HEK293 (cell line): ENCODE results near the gene DOCK8.

Experiments
- ZBTB20 ChIP-seq: fragments of 450-650 bp; formaldehyde crosslinking; IDR thresholded peaks from 2 replicates; pipeline ENCODE4 v1.5.1; 2016; ENCODE audit warnings: missing biosample characterization, missing genetic modification characterization
- ZNF175 ChIP-seq: fragments of 450-650 bp; formaldehyde crosslinking; IDR thresholded peaks from 2 replicates; pipeline ENCODE4 v1.5.1; 2016; ENCODE audit warnings: missing biosample characterization, missing genetic modification characterization
- ZNF24 ChIP-seq: fragments of 450-650 bp; formaldehyde crosslinking; IDR thresholded peaks from 2 replicates; pipeline ENCODE4 v1.5.1; 2016; ENCODE audit warnings: missing biosample characterization, missing genetic modification characterization
- ZNF335 ChIP-seq: fragments of 450-650 bp; formaldehyde crosslinking; conservative IDR thresholded peaks from 2 replicates; pipeline ENCODE4 v1.5.1; 2016; ENCODE audit warnings: missing biosample characterization, missing genetic modification characterization
- ZNF350 ChIP-seq: fragments of 450-650 bp; formaldehyde crosslinking; IDR thresholded peaks from 2 replicates; pipeline ENCODE4 v1.5.0; 2017; ENCODE audit warnings: missing biosample characterization, mild to moderate bottlenecking, missing genetic modification characterization
- ZNF416 ChIP-seq: fragments of 450-650 bp; formaldehyde crosslinking; IDR thresholded peaks from 2 replicates; pipeline ENCODE4 v1.5.1; 2016; ENCODE audit warnings: missing biosample characterization, missing genetic modification characterization
- ZNF510 ChIP-seq: fragments of 450-650 bp; formaldehyde crosslinking; IDR thresholded peaks from 2 replicates; pipeline ENCODE4 v1.5.1; 2018; ENCODE audit warnings: mild to moderate bottlenecking, missing genetic modification characterization, missing biosample characterization; ENCODE audit not compliant: insufficient replicate concordance
- ZNF521 ChIP-seq: fragments of 450-650 bp; formaldehyde crosslinking; IDR thresholded peaks from 2 replicates; pipeline ENCODE4 v1.5.1; 2017; ENCODE audit warnings: missing biosample characterization, mild to moderate bottlenecking, missing genetic modification characterization
- ZNF548 ChIP-seq: fragments of 450-650 bp; formaldehyde crosslinking; IDR thresholded peaks from 2 replicates; pipeline ENCODE4 v1.5.1; 2016; ENCODE audit warnings: missing biosample characterization, missing genetic modification characterization
- ZNF629 ChIP-seq: fragments of 450-650 bp; formaldehyde crosslinking; IDR thresholded peaks from 2 replicates; pipeline ENCODE4 v1.5.1; 2017; ENCODE audit warnings: missing biosample characterization, missing genetic modification characterization
- ZSCAN23 ChIP-seq: fragments of 450-650 bp; formaldehyde crosslinking; IDR thresholded peaks from 2 replicates; pipeline ENCODE4 v1.5.1; 2016; ENCODE audit warnings: missing biosample characterization, missing genetic modification characterization
- TF ChIP-seq, protein P1 (sequence below): fragments of 450-650 bp; formaldehyde crosslinking; IDR thresholded peaks from 2 replicates; pipeline ENCODE4 v1.5.1; 2016; ENCODE audit warnings: missing biosample characterization, missing genetic modification characterization
- TF ChIP-seq, protein P2 (sequence below): fragments of 450-650 bp; formaldehyde crosslinking; conservative IDR thresholded peaks from 2 replicates; pipeline ENCODE4 v1.5.1; 2016; ENCODE audit warnings: low read depth, missing biosample characterization, missing genetic modification characterization
- TF ChIP-seq, protein P3 (sequence below): fragments of 450-650 bp; formaldehyde crosslinking; IDR thresholded peaks from 2 replicates; pipeline ENCODE4 v1.5.1; 2016; ENCODE audit warnings: missing biosample characterization, missing genetic modification characterization

DNA sequence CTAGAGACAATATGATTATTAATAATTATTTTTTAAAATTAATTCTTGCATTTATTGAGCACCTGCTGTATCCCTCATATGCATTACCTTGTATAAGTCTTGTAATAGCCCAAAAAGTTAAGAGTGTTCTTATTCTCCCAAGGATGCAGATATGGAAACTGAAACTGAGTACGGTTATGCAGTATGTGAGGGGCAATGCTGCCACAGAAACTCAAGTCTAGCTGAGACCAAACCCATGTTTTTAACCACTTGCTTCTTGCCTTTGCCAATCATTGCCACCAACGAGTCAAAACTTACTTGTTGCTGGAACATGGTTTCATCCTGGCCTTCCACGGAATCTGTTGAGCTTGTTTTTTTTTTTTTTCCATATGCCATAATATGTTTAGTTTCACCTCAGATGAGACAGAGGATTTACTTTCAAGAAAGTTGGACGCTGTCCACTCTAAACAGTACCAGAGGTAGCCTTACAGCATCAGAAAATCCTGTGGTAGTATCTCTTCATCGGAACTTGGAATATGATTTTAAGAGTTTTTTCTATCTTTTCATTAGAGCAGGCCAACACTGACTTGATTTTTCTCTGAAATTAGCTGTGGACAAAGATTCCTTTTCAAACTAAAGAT lies 27.9 kb downstream of the DOCK8 start:
- TF ChIP-seq, protein P1, sequence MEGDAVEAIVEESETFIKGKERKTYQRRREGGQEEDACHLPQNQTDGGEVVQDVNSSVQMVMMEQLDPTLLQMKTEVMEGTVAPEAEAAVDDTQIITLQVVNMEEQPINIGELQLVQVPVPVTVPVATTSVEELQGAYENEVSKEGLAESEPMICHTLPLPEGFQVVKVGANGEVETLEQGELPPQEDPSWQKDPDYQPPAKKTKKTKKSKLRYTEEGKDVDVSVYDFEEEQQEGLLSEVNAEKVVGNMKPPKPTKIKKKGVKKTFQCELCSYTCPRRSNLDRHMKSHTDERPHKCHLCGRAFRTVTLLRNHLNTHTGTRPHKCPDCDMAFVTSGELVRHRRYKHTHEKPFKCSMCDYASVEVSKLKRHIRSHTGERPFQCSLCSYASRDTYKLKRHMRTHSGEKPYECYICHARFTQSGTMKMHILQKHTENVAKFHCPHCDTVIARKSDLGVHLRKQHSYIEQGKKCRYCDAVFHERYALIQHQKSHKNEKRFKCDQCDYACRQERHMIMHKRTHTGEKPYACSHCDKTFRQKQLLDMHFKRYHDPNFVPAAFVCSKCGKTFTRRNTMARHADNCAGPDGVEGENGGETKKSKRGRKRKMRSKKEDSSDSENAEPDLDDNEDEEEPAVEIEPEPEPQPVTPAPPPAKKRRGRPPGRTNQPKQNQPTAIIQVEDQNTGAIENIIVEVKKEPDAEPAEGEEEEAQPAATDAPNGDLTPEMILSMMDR (tag by site-specific recombination) = no peak
- TF ChIP-seq ZNF510 (tag by site-specific recombination) (no peak), ZNF335 (tag by site-specific recombination) (no peak), ZNF24 (tag by site-specific recombination) (no peak), ZNF416 (no peak), ZNF521 (tag by site-specific recombination) (no peak), ZSCAN23 (tag by site-specific recombination) (no peak), ZNF548 (tag by site-specific recombination) (no peak), ZNF629 (tag by site-specific recombination) (no peak), ZBTB20 (tag by site-specific recombination) (no peak), ZNF350 (tag by site-specific recombination) (no peak), ZNF175 (tag by site-specific recombination) (no peak)
- TF ChIP-seq, protein P2, sequence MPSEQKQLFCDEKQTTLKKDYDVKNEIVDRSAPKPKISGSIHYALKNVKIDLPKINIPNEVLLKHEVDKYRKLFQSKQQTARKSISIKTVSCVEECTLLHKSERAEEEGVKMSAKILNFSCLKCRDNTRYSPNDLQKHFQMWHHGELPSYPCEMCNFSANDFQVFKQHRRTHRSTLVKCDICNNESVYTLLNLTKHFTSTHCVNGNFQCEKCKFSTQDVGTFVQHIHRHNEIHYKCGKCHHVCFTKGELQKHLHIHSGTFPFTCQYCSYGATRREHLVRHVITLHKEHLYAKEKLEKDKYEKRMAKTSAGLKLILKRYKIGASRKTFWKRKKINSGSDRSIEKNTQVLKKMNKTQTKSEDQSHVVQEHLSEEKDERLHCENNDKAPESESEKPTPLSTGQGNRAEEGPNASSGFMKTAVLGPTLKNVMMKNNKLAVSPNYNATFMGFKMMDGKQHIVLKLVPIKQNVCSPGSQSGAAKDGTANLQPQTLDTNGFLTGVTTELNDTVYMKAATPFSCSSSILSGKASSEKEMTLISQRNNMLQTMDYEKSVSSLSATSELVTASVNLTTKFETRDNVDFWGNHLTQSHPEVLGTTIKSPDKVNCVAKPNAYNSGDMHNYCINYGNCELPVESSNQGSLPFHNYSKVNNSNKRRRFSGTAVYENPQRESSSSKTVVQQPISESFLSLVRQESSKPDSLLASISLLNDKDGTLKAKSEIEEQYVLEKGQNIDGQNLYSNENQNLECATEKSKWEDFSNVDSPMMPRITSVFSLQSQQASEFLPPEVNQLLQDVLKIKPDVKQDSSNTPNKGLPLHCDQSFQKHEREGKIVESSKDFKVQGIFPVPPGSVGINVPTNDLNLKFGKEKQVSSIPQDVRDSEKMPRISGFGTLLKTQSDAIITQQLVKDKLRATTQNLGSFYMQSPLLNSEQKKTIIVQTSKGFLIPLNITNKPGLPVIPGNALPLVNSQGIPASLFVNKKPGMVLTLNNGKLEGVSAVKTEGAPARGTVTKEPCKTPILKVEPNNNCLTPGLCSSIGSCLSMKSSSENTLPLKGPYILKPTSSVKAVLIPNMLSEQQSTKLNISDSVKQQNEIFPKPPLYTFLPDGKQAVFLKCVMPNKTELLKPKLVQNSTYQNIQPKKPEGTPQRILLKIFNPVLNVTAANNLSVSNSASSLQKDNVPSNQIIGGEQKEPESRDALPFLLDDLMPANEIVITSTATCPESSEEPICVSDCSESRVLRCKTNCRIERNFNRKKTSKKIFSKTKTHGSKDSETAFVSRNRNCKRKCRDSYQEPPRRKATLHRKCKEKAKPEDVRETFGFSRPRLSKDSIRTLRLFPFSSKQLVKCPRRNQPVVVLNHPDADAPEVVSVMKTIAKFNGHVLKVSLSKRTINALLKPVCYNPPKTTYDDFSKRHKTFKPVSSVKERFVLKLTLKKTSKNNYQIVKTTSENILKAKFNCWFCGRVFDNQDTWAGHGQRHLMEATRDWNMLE (tag by site-specific recombination) = no peak
- TF ChIP-seq, protein P3, sequence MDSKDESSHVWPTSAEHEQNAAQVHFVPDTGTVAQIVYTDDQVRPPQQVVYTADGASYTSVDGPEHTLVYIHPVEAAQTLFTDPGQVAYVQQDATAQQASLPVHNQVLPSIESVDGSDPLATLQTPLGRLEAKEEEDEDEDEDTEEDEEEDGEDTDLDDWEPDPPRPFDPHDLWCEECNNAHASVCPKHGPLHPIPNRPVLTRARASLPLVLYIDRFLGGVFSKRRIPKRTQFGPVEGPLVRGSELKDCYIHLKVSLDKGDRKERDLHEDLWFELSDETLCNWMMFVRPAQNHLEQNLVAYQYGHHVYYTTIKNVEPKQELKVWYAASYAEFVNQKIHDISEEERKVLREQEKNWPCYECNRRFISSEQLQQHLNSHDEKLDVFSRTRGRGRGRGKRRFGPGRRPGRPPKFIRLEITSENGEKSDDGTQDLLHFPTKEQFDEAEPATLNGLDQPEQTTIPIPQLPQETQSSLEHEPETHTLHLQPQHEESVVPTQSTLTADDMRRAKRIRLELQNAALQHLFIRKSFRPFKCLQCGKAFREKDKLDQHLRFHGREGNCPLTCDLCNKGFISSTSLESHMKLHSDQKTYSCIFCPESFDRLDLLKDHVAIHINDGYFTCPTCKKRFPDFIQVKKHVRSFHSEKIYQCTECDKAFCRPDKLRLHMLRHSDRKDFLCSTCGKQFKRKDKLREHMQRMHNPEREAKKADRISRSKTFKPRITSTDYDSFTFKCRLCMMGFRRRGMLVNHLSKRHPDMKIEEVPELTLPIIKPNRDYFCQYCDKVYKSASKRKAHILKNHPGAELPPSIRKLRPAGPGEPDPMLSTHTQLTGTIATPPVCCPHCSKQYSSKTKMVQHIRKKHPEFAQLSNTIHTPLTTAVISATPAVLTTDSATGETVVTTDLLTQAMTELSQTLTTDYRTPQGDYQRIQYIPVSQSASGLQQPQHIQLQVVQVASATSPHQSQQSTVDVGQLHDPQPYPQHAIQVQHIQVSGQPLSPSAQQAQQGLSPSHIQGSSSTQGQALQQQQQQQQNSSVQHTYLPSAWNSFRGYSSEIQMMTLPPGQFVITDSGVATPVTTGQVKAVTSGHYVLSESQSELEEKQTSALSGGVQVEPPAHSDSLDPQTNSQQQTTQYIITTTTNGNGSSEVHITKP = no peak
